ENCODE results near the gene ERC1.

ERC1 gene

DNA sequence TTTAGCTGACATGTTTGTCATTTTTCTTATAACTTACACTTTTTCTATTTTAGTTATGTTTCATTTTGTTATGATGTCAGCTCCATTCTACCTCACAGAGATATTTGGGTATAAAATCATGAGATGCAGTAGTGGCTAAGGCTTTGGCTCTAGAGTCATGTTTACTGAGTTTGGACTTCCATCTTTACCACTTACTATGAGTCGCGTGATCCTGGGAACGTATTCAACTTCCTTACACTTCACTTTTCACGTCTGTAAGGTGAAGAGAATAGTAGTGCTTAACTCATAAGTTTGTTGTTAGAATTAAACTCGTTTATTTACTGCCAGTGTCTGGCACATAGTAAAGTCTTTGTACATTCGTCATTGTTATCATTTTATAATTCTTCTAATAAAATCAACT lies 126.3 kb downstream of the ERC1 start:
- Histone ChIP-seq H3F3A (ENCODE audit: insufficient read depth, low read length) (0 out of 2 replicates have a peak, but pooled peaks cover 5% of the 10 kb centered on the region), H3K9me2 (ENCODE audit: low read depth, low read length) (no peaks in the 10 kb centered on the region), H4K20me1 (ENCODE audit: insufficient read depth, low read length) (no peaks in the 10 kb centered on the region), H3K79me2 (ENCODE audit: insufficient read depth, low read length) (no peaks in the 10 kb centered on the region), H3K27ac (ENCODE audit: low read depth, low read length, poor library complexity, severe bottlenecking) (no peak overlapping the region), H3K9ac (ENCODE audit: low read length) (no peak overlapping the region), H2AFZ (ENCODE audit: low read length) (no peak overlapping the region), H3K4me1 (ENCODE audit: insufficient read depth, low read length, severe bottlenecking) (peaks cover 2% of the 10 kb centered on the region), H3K4me3 (ENCODE audit: low read depth, low read length, poor library complexity, severe bottlenecking) (no peak overlapping the region), H3K9me3 (ENCODE audit: low read length) (no peaks in the 10 kb centered on the region), H3K4me2 (ENCODE audit: low read length) (no peak overlapping the region), H3K36me3 (ENCODE audit: insufficient read depth, low read length) (no peaks in the 10 kb centered on the region), H3K27me3 (ENCODE audit: insufficient read depth, low read length) (no peaks in the 10 kb centered on the region)
- TF ChIP-seq EZH2 (IDR thresholded peaks at IDR 0.05; ENCODE audit: borderline replicate concordance, low read length), result no peak
- no peak for TF ChIP-seq CTCF (IDR thresholded peaks at IDR 0.05; ENCODE audit: low read length)

GRCh38 chr12:1117970-1118563 lies 127.0 kb downstream of the ERC1 start:
- H3K79me2 ChIP-seq (ENCODE audit: insufficient read depth, low read length), result no peaks in the 10 kb centered on the region
- no peak overlapping the region for H3K27ac ChIP-seq (ENCODE audit: low read depth, low read length, poor library complexity, severe bottlenecking)
- no peak overlapping the region for H2AFZ ChIP-seq (ENCODE audit: low read length)
- H3K4me2 ChIP-seq (ENCODE audit: low read length), result no peak overlapping the region
- no peak overlapping the region for H3K9ac ChIP-seq (ENCODE audit: low read length)
- no peaks in the 10 kb centered on the region for H3K27me3 ChIP-seq (ENCODE audit: insufficient read depth, low read length)
- no peaks in the 10 kb centered on the region for H3K36me3 ChIP-seq (ENCODE audit: insufficient read depth, low read length)
- no peaks in the 10 kb centered on the region for H3K9me2 ChIP-seq (ENCODE audit: low read depth, low read length)
- TF ChIP-seq CTCF (IDR thresholded peaks at IDR 0.05; ENCODE audit: low read length) (peak; percentile 99), EZH2 (IDR thresholded peaks at IDR 0.05; ENCODE audit: borderline replicate concordance, low read length) (no peak)
- 0 out of 2 replicates have a peak, but pooled peaks cover 5% of the 10 kb centered on the region for H3F3A ChIP-seq (ENCODE audit: insufficient read depth, low read length)
- no peaks in the 10 kb centered on the region for H4K20me1 ChIP-seq (ENCODE audit: insufficient read depth, low read length)
- H3K9me3 ChIP-seq (ENCODE audit: low read length), result no peaks in the 10 kb centered on the region
- peaks cover 2% of the 10 kb centered on the region for H3K4me1 ChIP-seq (ENCODE audit: insufficient read depth, low read length, severe bottlenecking)
- H3K4me3 ChIP-seq (ENCODE audit: low read depth, low read length, poor library complexity, severe bottlenecking), result no peak overlapping the region

GRCh38 chr12:1122786-1123185 lies 131.8 kb downstream of the ERC1 start:
- H3K36me3 ChIP-seq (ENCODE audit: insufficient read depth, low read length), result no peaks in the 10 kb centered on the region
- no peaks in the 10 kb centered on the region for H3F3A ChIP-seq (ENCODE audit: insufficient read depth, low read length)
- no peak overlapping the region for H3K9ac ChIP-seq (ENCODE audit: low read length)
- no peak overlapping the region for H3K27ac ChIP-seq (ENCODE audit: low read depth, low read length, poor library complexity, severe bottlenecking)
- no peaks in the 10 kb centered on the region for H4K20me1 ChIP-seq (ENCODE audit: insufficient read depth, low read length)
- TF ChIP-seq CTCF (IDR thresholded peaks at IDR 0.05; ENCODE audit: low read length) (no peak), EZH2 (IDR thresholded peaks at IDR 0.05; ENCODE audit: borderline replicate concordance, low read length) (no peak)
- H2AFZ ChIP-seq (ENCODE audit: low read length), result no peak overlapping the region
- no peak overlapping the region for H3K4me3 ChIP-seq (ENCODE audit: low read depth, low read length, poor library complexity, severe bottlenecking)
- H3K4me2 ChIP-seq (ENCODE audit: low read length), result no peak overlapping the region
- no peaks in the 10 kb centered on the region for H3K9me3 ChIP-seq (ENCODE audit: low read length)
- no peaks in the 10 kb centered on the region for H3K27me3 ChIP-seq (ENCODE audit: insufficient read depth, low read length)
- no peaks in the 10 kb centered on the region for H3K79me2 ChIP-seq (ENCODE audit: insufficient read depth, low read length)
- H3K4me1 ChIP-seq (ENCODE audit: insufficient read depth, low read length, severe bottlenecking), result peaks cover 2% of the 10 kb centered on the region
- no peaks in the 10 kb centered on the region for H3K9me2 ChIP-seq (ENCODE audit: low read depth, low read length)

Measured in OCI-LY1 (cell line).